H1 (cell line): ENCODE data around the gene ADAMTS13. TPM values are rescaled to one million over a fixed set of nuclear protein-coding genes. Genes with fewer than 3 reads are reported as not detected.

Source experiments
- CTCF ChIA-PET: fragments of 300-600 bp; sonication (Branson Sonifier 250); formaldehyde crosslinking; loops from one replicate; lab custom pipeline; 2021; ENCODE audit not compliant: partially characterized antibody; lab: Charles Lee
- POLR2A ChIA-PET: fragments of 300-600 bp; sonication (Branson Sonifier 250); formaldehyde crosslinking; loops from one replicate; lab custom pipeline; 2021; ENCODE audit warnings: inconsistent platforms; ENCODE audit not compliant: partially characterized antibody; lab: Charles Lee
- DNase-seq, 2 experiments: peaks; one replicate each; pipeline versions ENCODE4 v3.0.0 to v3.0.0-alpha.2; 2010 to 2022; ENCODE audit warnings: low spot score in 2 of 2, low read depth in 1 of 2, mixed read lengths in 1 of 2
- FAIRE-seq: peaks from 2 replicates; lab custom pipeline; 2011; peaks lifted over from hg19 to GRCh38; lab: Jason Lieb, UNC
- H2AFZ ChIP-seq: 2 replicates; pipeline ENCODE4 v1.8.1; 2012; ENCODE audit warnings: low read length, inconsistent platforms
- H2AK5ac ChIP-seq: 2 replicates; pipeline ENCODE4 v1.6.1; 2013; ENCODE audit warnings: low read depth, low read length
- H2BK120ac ChIP-seq: replicated peaks from 2 replicates; pipeline ENCODE3; 2013; ENCODE audit warnings: low read depth, low read length, inconsistent platforms
- H2BK12ac ChIP-seq: 2 replicates; pipeline ENCODE4 v1.6.1; 2013; ENCODE audit warnings: low read depth, low read length
- H2BK15ac ChIP-seq: 2 replicates; pipeline ENCODE4 v1.6.1; 2013; ENCODE audit warnings: low read length
- H2BK20ac ChIP-seq: 2 replicates; pipeline ENCODE4 v1.6.1; 2013; ENCODE audit warnings: low read length
- H2BK5ac ChIP-seq: 2 replicates; pipeline ENCODE4 v1.6.1; 2013; ENCODE audit warnings: low read depth, low read length
- H3K14ac ChIP-seq: 2 replicates; pipeline ENCODE4 v1.6.1; 2013; ENCODE audit warnings: inconsistent platforms; ENCODE audit not compliant: insufficient read length
- H3K18ac ChIP-seq: 2 replicates; pipeline ENCODE4 v1.6.1; 2013; ENCODE audit warnings: low read length; ENCODE audit errors: extremely low read depth
- H3K23ac ChIP-seq: 2 replicates; pipeline ENCODE4 v1.6.1; 2013; ENCODE audit warnings: inconsistent platforms; ENCODE audit not compliant: insufficient read length
- H3K23me2 ChIP-seq: 2 replicates; pipeline ENCODE4 v1.6.1; 2013; ENCODE audit warnings: low read depth, low read length
- H3K27ac ChIP-seq: 2 replicates; pipeline ENCODE4 v1.6.1; 2011; ENCODE audit warnings: low read depth, low read length, inconsistent platforms
- H3K27me3 ChIP-seq, 4 experiments: replicated peaks in 1 of 4; 1 replicate in 1 of 4; 2 replicates in 3 of 4; pipeline versions ENCODE4 v1.6.1 to v1.8.1; 2011 to 2013; ENCODE audit warnings: low read length in 3 of 4, mild to moderate bottlenecking in 3 of 4, inconsistent platforms in 2 of 4, mixed read lengths in 2 of 4, moderate library complexity in 1 of 4; ENCODE audit not compliant: control insufficient read depth in 3 of 4, insufficient read depth in 3 of 4; ENCODE audit errors: extremely low read depth in 1 of 4
- H3K36me3 ChIP-seq, 4 experiments: 2 replicates each; pipeline versions ENCODE4 v1.6.1 to v1.8.1; 2011 to 2013; ENCODE audit warnings: mild to moderate bottlenecking in 4 of 4, low read length in 3 of 4, moderate library complexity in 2 of 4, control low read depth in 1 of 4, inconsistent platforms in 1 of 4; ENCODE audit not compliant: insufficient read depth in 4 of 4, control insufficient read depth in 2 of 4
- H3K4ac ChIP-seq: replicated peaks from 2 replicates; pipeline ENCODE3; 2013; ENCODE audit warnings: low read length, low read depth, mixed read lengths, inconsistent platforms; ENCODE audit not compliant: insufficient read length
- H3K4me1 ChIP-seq, 4 experiments: replicated peaks in 1 of 4; 1 replicate in 1 of 4; 2 replicates in 3 of 4; pipeline versions ENCODE4 v1.6.1 to v1.8.1; 2011 to 2013; ENCODE audit warnings: low read length in 3 of 4, inconsistent platforms in 2 of 4, mixed read lengths in 1 of 4; ENCODE audit not compliant: insufficient read depth in 4 of 4, control insufficient read depth in 3 of 4
- H3K4me2 ChIP-seq, 2 experiments: 2 replicates each; pipeline versions ENCODE4 v1.6.1 to v1.8.1; 2011 to 2013; ENCODE audit warnings: low read depth in 2 of 2, low read length in 2 of 2, control low read depth in 1 of 2, inconsistent platforms in 1 of 2, mild to moderate bottlenecking in 1 of 2; ENCODE audit not compliant: insufficient read depth in 1 of 2
- H3K4me3 ChIP-seq, 4 experiments: fragments of 200-600, 300-600 bp in 1 of 4; sonication (generic), shearing (Covaris generic), sonication (Bioruptor Twin) in 1 of 4; 2 replicates each; pipeline versions ENCODE4 v1.5.1 to v1.8.1; 2011 to 2016; ENCODE audit warnings: low read length in 4 of 4, low read depth in 3 of 4, control low read depth in 2 of 4, inconsistent platforms in 2 of 4, mild to moderate bottlenecking in 2 of 4, mixed read lengths in 1 of 4, moderate library complexity in 1 of 4; ENCODE audit not compliant: insufficient read depth in 2 of 4; ENCODE audit errors: extremely low read depth in 1 of 4
- H3K56ac ChIP-seq: replicated peaks from 2 replicates; pipeline ENCODE3; 2013; ENCODE audit warnings: low read depth, mild to moderate bottlenecking, mixed read lengths, low read length, inconsistent platforms; ENCODE audit not compliant: insufficient read length
- H3K79me1 ChIP-seq: 2 replicates; pipeline ENCODE4 v1.6.1; 2013; ENCODE audit warnings: low read depth, low read length, control low read depth
- H3K79me2 ChIP-seq, 2 experiments: 2 replicates each; pipeline versions ENCODE4 v1.6.1 to v1.8.1; 2012 to 2013; ENCODE audit warnings: low read length in 2 of 2, mild to moderate bottlenecking in 2 of 2, inconsistent platforms in 1 of 2; ENCODE audit not compliant: insufficient read depth in 2 of 2, control insufficient read depth in 1 of 2
- H3K9ac ChIP-seq, 4 experiments: replicated peaks in 1 of 4; 1 replicate in 1 of 4; 2 replicates in 3 of 4; pipeline versions ENCODE4 v1.6.1 to v1.8.1; 2011 to 2013; ENCODE audit warnings: low read depth in 3 of 4, low read length in 3 of 4, control low read depth in 2 of 4, mild to moderate bottlenecking in 2 of 4, moderate library complexity in 2 of 4, inconsistent platforms in 1 of 4; ENCODE audit errors: extremely low read depth in 1 of 4
- H3K9me3 ChIP-seq, 2 experiments: 2 replicates each; pipeline versions ENCODE4 v1.6.1 to v1.8.1; 2012 to 2013; ENCODE audit warnings: mild to moderate bottlenecking in 2 of 2, moderate library complexity in 2 of 2, control low read depth in 1 of 2, inconsistent platforms in 1 of 2, low read depth in 1 of 2, low read length in 1 of 2, mixed read lengths in 1 of 2; ENCODE audit not compliant: insufficient read depth in 2 of 2
- H4K20me1 ChIP-seq, 2 experiments: replicated peaks in 1 of 2; 2 replicates each; pipeline versions ENCODE3 to v1.8.1; 2011 to 2013; ENCODE audit warnings: inconsistent platforms in 2 of 2, low read length in 2 of 2, mild to moderate bottlenecking in 1 of 2; ENCODE audit not compliant: insufficient read depth in 2 of 2, control insufficient read depth in 1 of 2
- H4K5ac ChIP-seq: 2 replicates; pipeline ENCODE4 v1.6.1; 2013; ENCODE audit warnings: low read length, low read depth, mixed read lengths, inconsistent platforms; ENCODE audit not compliant: insufficient read length
- H4K8ac ChIP-seq: 2 replicates; pipeline ENCODE4 v1.8.0; 2013; ENCODE audit warnings: mild to moderate bottlenecking, moderate library complexity, low read length, inconsistent platforms; ENCODE audit not compliant: insufficient read depth; ENCODE audit errors: extremely low read depth
- H4K91ac ChIP-seq: replicated peaks from 2 replicates; pipeline ENCODE3; 2013; ENCODE audit warnings: low read length, mixed read lengths, inconsistent platforms; ENCODE audit not compliant: insufficient read length
- BACH1 ChIP-seq: IDR thresholded peaks from 2 replicates; pipeline ENCODE4 v1.6.1; 2012; ENCODE audit warnings: low read length, improper control_type of control experiment
- EZH2 ChIP-seq: fragments of 200-600 bp; sonication (generic); IDR thresholded peaks from 2 replicates; pipeline ENCODE4 v1.7.1; 2012; ENCODE audit warnings: low read depth, mild to moderate bottlenecking, moderate library complexity, low read length, inconsistent platforms; ENCODE audit not compliant: severe bottlenecking
- MAX ChIP-seq: IDR thresholded peaks from 2 replicates; pipeline ENCODE4 v1.6.1; 2012; ENCODE audit warnings: inconsistent platforms
- POLR2AphosphoS5 ChIP-seq: IDR thresholded peaks from 2 replicates; pipeline ENCODE4 v1.6.1; 2011; ENCODE audit warnings: low read depth, low read length
- RBBP5 ChIP-seq: IDR thresholded peaks from 2 replicates; pipeline ENCODE4 v1.7.1; 2012; ENCODE audit warnings: low read depth, mild to moderate bottlenecking, inconsistent platforms, low read length, moderate library complexity, borderline replicate concordance
- SAP30 ChIP-seq: fragments of 300-600 bp; sonication (generic); IDR thresholded peaks from 2 replicates; pipeline ENCODE4 v1.7.1; 2012; ENCODE audit warnings: low read length, moderate library complexity, mild to moderate bottlenecking, inconsistent platforms; ENCODE audit not compliant: insufficient read depth, insufficient replicate concordance
- USF2 ChIP-seq: IDR thresholded peaks from 2 replicates; pipeline ENCODE4 v1.6.1; 2011; ENCODE audit warnings: low read length, improper control_type of control experiment
- WGBS, 2 experiments: shearing (Covaris generic) in 1 of 2; methylation state at CpG; one replicate each; pipeline versions ENCODE4 v1.1.6 to v1.1.7; 2013 to 2015; ENCODE audit warnings: low lambda C conversion rate in 2 of 2, mixed read lengths in 2 of 2, inconsistent platforms in 1 of 2, low coverage in 1 of 2, missing lambda C conversion rate in 1 of 2; ENCODE audit not compliant: insufficient replicate concordance in 2 of 2, insufficient coverage in 1 of 2, insufficient read length in 1 of 2; ENCODE audit errors: extremely low coverage in 1 of 2, missing lambda C conversion rate in 1 of 2; 5-methylcytosine and 5-hydroxymethylcytosine counted together
- polyA plus RNA-seq, 7 experiments: library from polyadenylated mRNA; depleted of rRNA in 3 of 7; stranded (reverse) in 5 of 7; unstranded in 2 of 7; fragments of >200 nt in 5 of 7; fragments of 200-250 nt in 2 of 7; gene quantifications; 1 replicate in 5 of 7; 2 replicates in 1 of 7; 4 replicates in 1 of 7; pipeline versions ENCODE4 v1.2.1 to v1.2.3, GENCODE V29; 2011 to 2013; ENCODE audit warnings: missing spikeins in 2 of 7, mixed read lengths in 2 of 7
- total RNA-seq: library from RNA; stranded (reverse); fragmentation: NEBNext Ultra II Directional; extraction: Animal tissue kit (Norgen Biotek cat#: 25700); gene quantifications from 2 replicates; pipeline ENCODE4 v1.2.1, GENCODE V29; 2021
- TF ChIP-seq, protein P1 (sequence below): IDR thresholded peaks from 2 replicates; pipeline ENCODE4 v1.6.1; 2012; ENCODE audit warnings: inconsistent platforms
- TF ChIP-seq, protein P2 (sequence below): IDR thresholded peaks from 2 replicates; pipeline ENCODE4 v1.6.1; 2011; ENCODE audit warnings: low read depth, mild to moderate bottlenecking, low read length; ENCODE audit not compliant: insufficient read depth

Gene ADAMTS13
- total and polyA plus RNA-seq, 2 of the 8 experiments (the other 6 are each of a cell fraction or from before 2014, with no cell fraction given): 4.4 to 5.8 TPM

DNA sequence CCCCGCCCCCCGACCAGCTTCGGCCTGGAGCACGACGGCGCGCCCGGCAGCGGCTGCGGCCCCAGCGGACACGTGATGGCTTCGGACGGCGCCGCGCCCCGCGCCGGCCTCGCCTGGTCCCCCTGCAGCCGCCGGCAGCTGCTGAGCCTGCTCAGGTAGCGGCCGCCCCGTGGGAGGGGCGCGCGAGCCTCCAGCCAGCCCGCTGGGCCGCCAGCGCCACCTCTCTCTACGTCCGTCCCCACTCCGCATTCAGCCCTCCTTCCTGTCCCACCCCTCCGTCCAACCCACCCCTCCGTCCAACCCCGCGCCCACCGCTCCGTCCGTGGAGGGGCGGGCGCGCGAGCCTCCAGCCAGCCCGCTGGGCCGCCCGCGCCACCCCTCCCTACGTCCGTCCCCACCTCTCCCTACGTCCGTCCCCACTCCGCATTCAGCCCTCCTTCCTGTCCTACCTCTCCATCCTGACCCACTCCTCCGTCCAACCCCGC, 6.5 kb downstream of the ADAMTS13 start:
- H3K4me2 ChIP-seq: peak overlapping the region; percentile 59 to 90
- POLR2A ChIA-PET: interaction anchor here (0.8 to 1.9 kb wide), 8 partner anchors 10 to 78 kb away, joined by 3 to 19 read pairs (median 6); partner anchors contain the start of genes CACFD1 and REXO4
- CTCF ChIA-PET: interaction anchor here (0.9 to 1.2 kb wide), 2 partner anchors 12 to 25 kb away, joined by 3 read pairs; no protein-coding TSS in a partner anchor
- TF ChIP-seq USF2 (peak; percentile 61; the same call in 1 of the 2 replicates), BACH1 (peak; percentile 36; the same call in 1 of the 2 replicates), RBBP5 (0 out of 2 replicates have a peak, but pooled peaks have one; percentile 15), POLR2AphosphoS5 (no peak), MAX (peak; percentile 87), SAP30 (no peak), EZH2 (no peak)
- TF ChIP-seq, protein P1, sequence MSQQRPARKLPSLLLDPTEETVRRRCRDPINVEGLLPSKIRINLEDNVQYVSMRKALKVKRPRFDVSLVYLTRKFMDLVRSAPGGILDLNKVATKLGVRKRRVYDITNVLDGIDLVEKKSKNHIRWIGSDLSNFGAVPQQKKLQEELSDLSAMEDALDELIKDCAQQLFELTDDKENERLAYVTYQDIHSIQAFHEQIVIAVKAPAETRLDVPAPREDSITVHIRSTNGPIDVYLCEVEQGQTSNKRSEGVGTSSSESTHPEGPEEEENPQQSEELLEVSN: peak; percentile 70
- TF ChIP-seq, protein P2, sequence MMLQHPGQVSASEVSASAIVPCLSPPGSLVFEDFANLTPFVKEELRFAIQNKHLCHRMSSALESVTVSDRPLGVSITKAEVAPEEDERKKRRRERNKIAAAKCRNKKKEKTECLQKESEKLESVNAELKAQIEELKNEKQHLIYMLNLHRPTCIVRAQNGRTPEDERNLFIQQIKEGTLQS: no peak

More for the DNA sequence above, 6.5 kb downstream of the ADAMTS13 start:
- WGBS, 2 experiments: 3% methylated on average over 21 of the region's 57 CpGs; no CpG with 5 or more reads in 1 of the 2 experiments
- no peak overlapping the region for H2BK15ac ChIP-seq
- peak overlapping the region; percentile 23 to 65 (median 32); a peak in 6 of 8 replicates for H3K4me3 ChIP-seq
- no peaks in the 10 kb centered on the region for H4K20me1 ChIP-seq
- H3K79me2 ChIP-seq: no peaks in the 10 kb centered on the region
- peaks cover 0 to 4% (median under 1%) of the 10 kb centered on the region in 4 experiments; a peak in 3 of 7 replicates for H3K4me1 ChIP-seq
- H2BK5ac ChIP-seq: no peak overlapping the region
- DNase-seq (peak in 1 of 2 experiments; percentile 78), FAIRE-seq (no peak)
- H3K27me3 ChIP-seq: peaks cover 0 to 11% (median 4%) of the 10 kb centered on the region in 4 experiments; a peak in 5 of 7 replicates
- H2BK12ac ChIP-seq: no peak overlapping the region; the same call in 1 of the 2 replicates
- no peaks in the 10 kb centered on the region for H3K36me3 ChIP-seq
- H4K8ac ChIP-seq: no peak overlapping the region
- H2BK20ac ChIP-seq: no peak overlapping the region
- H2AK5ac ChIP-seq: no peak overlapping the region
- H3K27ac ChIP-seq: no peak overlapping the region
- no peak overlapping the region for H3K18ac ChIP-seq
- H3K23me2 ChIP-seq: peaks cover 7% of the 10 kb centered on the region; the same call in 1 of the 2 replicates
- H3K9me3 ChIP-seq: no peaks in the 10 kb centered on the region
- no peak overlapping the region for H3K23ac ChIP-seq
- no peak overlapping the region for H2AFZ ChIP-seq
- no peak overlapping the region for H3K4ac ChIP-seq
- H4K5ac ChIP-seq: no peak overlapping the region
- no peak overlapping the region for H4K91ac ChIP-seq
- no peaks in the 10 kb centered on the region for H3K79me1 ChIP-seq
- H2BK120ac ChIP-seq: no peak overlapping the region
- H3K14ac ChIP-seq: no peak overlapping the region
- no peak overlapping the region for H3K9ac ChIP-seq
- no peak overlapping the region for H3K56ac ChIP-seq
